ENCODE data around the gene LPCAT3. TPM values are rescaled to one million over a fixed set of nuclear protein-coding genes. Genes with fewer than 3 reads are reported as not detected.

LPCAT3 gene
- total and polyA plus RNA-seq, 2 of the 13 experiments (the other 11 are each of a cell fraction or from before 2014, with no cell fraction given): 44.5 to 64.3 TPM

DNA sequence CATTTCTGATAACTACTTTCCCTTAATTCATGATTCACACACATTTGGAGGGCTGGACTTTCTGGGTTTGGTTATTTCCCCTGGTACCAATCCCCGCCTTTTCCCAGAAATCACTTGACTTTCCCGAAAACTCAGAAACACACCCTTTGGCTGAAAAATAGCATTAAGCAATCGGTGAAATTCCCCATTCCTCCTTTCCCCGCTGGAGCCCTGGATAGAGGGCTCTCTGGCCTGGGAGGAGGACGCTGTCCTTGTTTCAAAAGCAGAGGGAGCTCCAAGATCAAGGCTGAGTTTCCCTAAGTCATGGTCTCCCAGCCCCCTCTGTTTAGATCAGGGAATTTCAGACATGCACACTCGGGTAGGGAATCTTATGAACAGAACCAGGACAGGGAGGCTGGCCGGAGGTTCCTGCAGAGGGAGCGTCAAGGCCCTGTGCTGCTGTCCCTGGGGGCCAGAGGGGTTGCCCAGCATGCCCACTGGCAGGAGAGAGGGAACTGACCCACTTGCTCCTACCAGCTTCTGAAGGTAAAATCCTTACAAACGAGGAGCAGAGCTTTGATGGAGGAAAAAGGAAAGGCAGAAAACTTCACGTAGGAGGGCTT, 42.2 kb upstream of the LPCAT3 start, which contains the start of gene C1S (continued):
- no peak for TF ChIP-seq ARNTL (CRISPR knock-in tag; IDR thresholded peaks at IDR 0.05)
- TF ChIP-seq, protein P1, sequence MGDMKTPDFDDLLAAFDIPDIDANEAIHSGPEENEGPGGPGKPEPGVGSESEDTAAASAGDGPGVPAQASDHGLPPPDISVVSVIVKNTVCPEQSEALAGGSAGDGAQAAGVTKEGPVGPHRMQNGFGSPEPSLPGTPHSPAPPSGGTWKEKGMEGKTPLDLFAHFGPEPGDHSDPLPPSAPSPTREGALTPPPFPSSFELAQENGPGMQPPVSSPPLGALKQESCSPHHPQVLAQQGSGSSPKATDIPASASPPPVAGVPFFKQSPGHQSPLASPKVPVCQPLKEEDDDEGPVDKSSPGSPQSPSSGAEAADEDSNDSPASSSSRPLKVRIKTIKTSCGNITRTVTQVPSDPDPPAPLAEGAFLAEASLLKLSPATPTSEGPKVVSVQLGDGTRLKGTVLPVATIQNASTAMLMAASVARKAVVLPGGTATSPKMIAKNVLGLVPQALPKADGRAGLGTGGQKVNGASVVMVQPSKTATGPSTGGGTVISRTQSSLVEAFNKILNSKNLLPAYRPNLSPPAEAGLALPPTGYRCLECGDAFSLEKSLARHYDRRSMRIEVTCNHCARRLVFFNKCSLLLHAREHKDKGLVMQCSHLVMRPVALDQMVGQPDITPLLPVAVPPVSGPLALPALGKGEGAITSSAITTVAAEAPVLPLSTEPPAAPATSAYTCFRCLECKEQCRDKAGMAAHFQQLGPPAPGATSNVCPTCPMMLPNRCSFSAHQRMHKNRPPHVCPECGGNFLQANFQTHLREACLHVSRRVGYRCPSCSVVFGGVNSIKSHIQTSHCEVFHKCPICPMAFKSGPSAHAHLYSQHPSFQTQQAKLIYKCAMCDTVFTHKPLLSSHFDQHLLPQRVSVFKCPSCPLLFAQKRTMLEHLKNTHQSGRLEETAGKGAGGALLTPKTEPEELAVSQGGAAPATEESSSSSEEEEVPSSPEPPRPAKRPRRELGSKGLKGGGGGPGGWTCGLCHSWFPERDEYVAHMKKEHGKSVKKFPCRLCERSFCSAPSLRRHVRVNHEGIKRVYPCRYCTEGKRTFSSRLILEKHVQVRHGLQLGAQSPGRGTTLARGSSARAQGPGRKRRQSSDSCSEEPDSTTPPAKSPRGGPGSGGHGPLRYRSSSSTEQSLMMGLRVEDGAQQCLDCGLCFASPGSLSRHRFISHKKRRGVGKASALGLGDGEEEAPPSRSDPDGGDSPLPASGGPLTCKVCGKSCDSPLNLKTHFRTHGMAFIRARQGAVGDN (CRISPR knock-in tag; IDR thresholded peaks at IDR 0.05): peak; percentile 57
- TF ChIP-seq EED (CRISPR knock-in tag; IDR thresholded peaks at IDR 0.05): no peak
- TF ChIP-seq, protein P2, sequence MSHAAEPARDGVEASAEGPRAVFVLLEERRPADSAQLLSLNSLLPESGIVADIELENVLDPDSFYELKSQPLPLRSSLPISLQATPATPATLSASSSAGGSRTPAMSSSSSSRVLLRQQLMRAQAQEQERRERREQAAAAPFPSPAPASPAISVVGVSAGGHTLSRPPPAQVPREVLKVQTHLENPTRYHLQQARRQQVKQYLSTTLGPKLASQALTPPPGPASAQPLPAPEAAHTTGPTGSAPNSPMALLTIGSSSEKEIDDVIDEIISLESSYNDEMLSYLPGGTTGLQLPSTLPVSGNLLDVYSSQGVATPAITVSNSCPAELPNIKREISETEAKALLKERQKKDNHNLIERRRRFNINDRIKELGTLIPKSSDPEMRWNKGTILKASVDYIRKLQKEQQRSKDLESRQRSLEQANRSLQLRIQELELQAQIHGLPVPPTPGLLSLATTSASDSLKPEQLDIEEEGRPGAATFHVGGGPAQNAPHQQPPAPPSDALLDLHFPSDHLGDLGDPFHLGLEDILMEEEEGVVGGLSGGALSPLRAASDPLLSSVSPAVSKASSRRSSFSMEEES (CRISPR knock-in tag; IDR thresholded peaks at IDR 0.05): no peak
- TF ChIP-seq ZNF7 (CRISPR knock-in tag; IDR thresholded peaks at IDR 0.05): no peak
- TF ChIP-seq, protein P3, sequence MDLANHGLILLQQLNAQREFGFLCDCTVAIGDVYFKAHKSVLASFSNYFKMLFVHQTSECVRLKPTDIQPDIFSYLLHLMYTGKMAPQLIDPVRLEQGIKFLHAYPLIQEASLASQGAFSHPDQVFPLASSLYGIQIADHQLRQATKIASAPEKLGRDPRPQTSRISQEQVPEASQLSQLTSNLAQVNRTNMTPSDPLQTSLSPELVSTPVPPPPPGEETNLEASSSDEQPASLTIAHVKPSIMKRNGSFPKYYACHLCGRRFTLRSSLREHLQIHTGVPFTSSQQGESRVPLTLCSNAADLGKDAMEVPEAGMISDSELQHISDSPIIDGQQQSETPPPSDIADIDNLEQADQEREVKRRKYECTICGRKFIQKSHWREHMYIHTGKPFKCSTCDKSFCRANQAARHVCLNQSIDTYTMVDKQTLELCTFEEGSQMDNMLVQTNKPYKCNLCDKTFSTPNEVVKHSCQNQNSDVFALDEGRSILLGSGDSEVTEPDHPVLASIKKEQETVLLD (CRISPR knock-in tag; IDR thresholded peaks at IDR 0.05; ENCODE audit: low read depth): no peak
- no peak for TF ChIP-seq FOXA1 (IDR thresholded peaks at IDR 0.05)
- peak; percentile 59 for TF ChIP-seq FOXA1 (CRISPR knock-in tag; IDR thresholded peaks at IDR 0.05)
- TF ChIP-seq HNF4A (CRISPR knock-in tag; IDR thresholded peaks at IDR 0.05): peak; percentile 18; the same call in 1 of the 2 replicates
- TF ChIP-seq ZNF569 (CRISPR knock-in tag; IDR thresholded peaks at IDR 0.05; ENCODE audit: borderline replicate concordance): no peak
- no peak for TF ChIP-seq SOX6 (IDR thresholded peaks at IDR 0.05)
- no peak for TF ChIP-seq SOX6 (CRISPR knock-in tag; IDR thresholded peaks at IDR 0.05)
- no peak for TF ChIP-seq ZNF451 (CRISPR knock-in tag; IDR thresholded peaks at IDR 0.05)
- no peak for TF ChIP-seq ETV6 (CRISPR knock-in tag; conservative IDR thresholded peaks at IDR 0.05)
- no peak for TF ChIP-seq ATF7-NPFF (CRISPR knock-in tag; IDR thresholded peaks at IDR 0.05; ENCODE audit: low read depth)
- TF ChIP-seq, protein P4, sequence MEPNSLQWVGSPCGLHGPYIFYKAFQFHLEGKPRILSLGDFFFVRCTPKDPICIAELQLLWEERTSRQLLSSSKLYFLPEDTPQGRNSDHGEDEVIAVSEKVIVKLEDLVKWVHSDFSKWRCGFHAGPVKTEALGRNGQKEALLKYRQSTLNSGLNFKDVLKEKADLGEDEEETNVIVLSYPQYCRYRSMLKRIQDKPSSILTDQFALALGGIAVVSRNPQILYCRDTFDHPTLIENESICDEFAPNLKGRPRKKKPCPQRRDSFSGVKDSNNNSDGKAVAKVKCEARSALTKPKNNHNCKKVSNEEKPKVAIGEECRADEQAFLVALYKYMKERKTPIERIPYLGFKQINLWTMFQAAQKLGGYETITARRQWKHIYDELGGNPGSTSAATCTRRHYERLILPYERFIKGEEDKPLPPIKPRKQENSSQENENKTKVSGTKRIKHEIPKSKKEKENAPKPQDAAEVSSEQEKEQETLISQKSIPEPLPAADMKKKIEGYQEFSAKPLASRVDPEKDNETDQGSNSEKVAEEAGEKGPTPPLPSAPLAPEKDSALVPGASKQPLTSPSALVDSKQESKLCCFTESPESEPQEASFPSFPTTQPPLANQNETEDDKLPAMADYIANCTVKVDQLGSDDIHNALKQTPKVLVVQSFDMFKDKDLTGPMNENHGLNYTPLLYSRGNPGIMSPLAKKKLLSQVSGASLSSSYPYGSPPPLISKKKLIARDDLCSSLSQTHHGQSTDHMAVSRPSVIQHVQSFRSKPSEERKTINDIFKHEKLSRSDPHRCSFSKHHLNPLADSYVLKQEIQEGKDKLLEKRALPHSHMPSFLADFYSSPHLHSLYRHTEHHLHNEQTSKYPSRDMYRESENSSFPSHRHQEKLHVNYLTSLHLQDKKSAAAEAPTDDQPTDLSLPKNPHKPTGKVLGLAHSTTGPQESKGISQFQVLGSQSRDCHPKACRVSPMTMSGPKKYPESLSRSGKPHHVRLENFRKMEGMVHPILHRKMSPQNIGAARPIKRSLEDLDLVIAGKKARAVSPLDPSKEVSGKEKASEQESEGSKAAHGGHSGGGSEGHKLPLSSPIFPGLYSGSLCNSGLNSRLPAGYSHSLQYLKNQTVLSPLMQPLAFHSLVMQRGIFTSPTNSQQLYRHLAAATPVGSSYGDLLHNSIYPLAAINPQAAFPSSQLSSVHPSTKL (CRISPR knock-in tag; IDR thresholded peaks at IDR 0.05): peak; percentile 50
- TF ChIP-seq MAZ (IDR thresholded peaks at IDR 0.05; ENCODE audit: borderline replicate concordance, low read depth, low read length): no peak
- no peak for TF ChIP-seq MAZ (CRISPR knock-in tag; IDR thresholded peaks at IDR 0.05; ENCODE audit: low read depth)
- no peak for TF ChIP-seq SMARCE1 (IDR thresholded peaks at IDR 0.05; ENCODE audit: borderline replicate concordance)
- no peak for TF ChIP-seq ZNF652 (CRISPR knock-in tag; IDR thresholded peaks at IDR 0.05; ENCODE audit: borderline replicate concordance, low read depth)

Measured in HepG2 (cell line).